ENCODE results near the gene RHOF. TPM values are rescaled to one million over a fixed set of nuclear protein-coding genes. Genes with fewer than 3 reads are reported as not detected.

Gene RHOF
- total RNA-seq, 1 experiment from 2014 or later = 29.1 TPM

GRCh38 chr12:121775501-121775900, 18.0 kb downstream of the RHOF start:
- no peak overlapping the region for H4K5ac ChIP-seq (ENCODE audit: insufficient read length, low read depth, low read length)
- no CpG with 5 or more reads among the region's 16 CpGs for WGBS (ENCODE audit: extremely low coverage, insufficient read length, low lambda C conversion rate)
- no peak overlapping the region for H3K56ac ChIP-seq (ENCODE audit: insufficient read length, low read depth, low read length)
- H4K91ac ChIP-seq (ENCODE audit: insufficient read length, low read depth, low read length) = no peak overlapping the region
- H3K9me3 ChIP-seq (ENCODE audit: control insufficient read depth, low read depth, low read length) = no peaks in the 10 kb centered on the region
- H3K4me3 Mint-ChIP-seq = no peak overlapping the region
- no peak overlapping the region for H3K27ac ChIP-seq (ENCODE audit: insufficient read length, low read depth, low read length)
- H2BK12ac ChIP-seq (ENCODE audit: insufficient read length, low read depth, low read length) = peak overlapping the region; percentile 31
- H2BK120ac ChIP-seq (ENCODE audit: low read depth, low read length, poor library complexity, severe bottlenecking) = no peak overlapping the region
- peaks cover 5 to 20% (median 14%) of the 10 kb centered on the region in 3 experiments; a peak in 5 of 7 replicates for H3K36me3 Mint-ChIP-seq (ENCODE audit: insufficient read depth in 1 of 3, low read depth in 3 of 3)
- peak overlapping the region in 2 of 3 experiments; percentile 38 to 81; a peak in 1 of 7 replicates for H3K27ac Mint-ChIP-seq
- H3K18ac ChIP-seq (ENCODE audit: insufficient read length, low read depth, low read length) = no peak overlapping the region
- H3K9me3 Mint-ChIP-seq = no peaks in the 10 kb centered on the region
- H3K4me1 Mint-ChIP-seq = peaks cover 13 to 24% of the 10 kb centered on the region in 2 experiments
- no peak overlapping the region for H3K23ac ChIP-seq (ENCODE audit: insufficient read length, low read depth, low read length)
- no peak overlapping the region for H4K8ac ChIP-seq (replicated peaks; ENCODE audit: insufficient read length, low read depth, low read length)
- no peaks in the 10 kb centered on the region for H3K27me3 ChIP-seq (ENCODE audit: insufficient read depth, low read length)
- no peak overlapping the region for H2AK5ac ChIP-seq (ENCODE audit: insufficient read length, low read length)
- no peak overlapping the region for H3K9ac ChIP-seq (ENCODE audit: extremely low read depth, insufficient read length, low read length)
- no peak overlapping the region for H3K4ac ChIP-seq (ENCODE audit: low read depth, low read length)
- DNase-seq = no peak
- H3K79me1 ChIP-seq (ENCODE audit: insufficient read depth, low read depth, low read length, poor library complexity, severe bottlenecking) = no peaks in the 10 kb centered on the region
- no peak overlapping the region; the same call in 1 of the 2 replicates for H3K14ac ChIP-seq (ENCODE audit: insufficient read depth, low read length)
- peaks cover 5% of the 10 kb centered on the region; the same call in 1 of the 2 replicates for H3K27me3 Mint-ChIP-seq (ENCODE audit: low read depth)
- no peak overlapping the region for H2BK5ac ChIP-seq (ENCODE audit: insufficient read length, low read length)
- no peaks in the 10 kb centered on the region for H3K79me2 ChIP-seq (ENCODE audit: insufficient read depth, low read length)
- H3K4me1 ChIP-seq (ENCODE audit: insufficient read depth, low read length) = no peaks in the 10 kb centered on the region
- no peak overlapping the region for H3K4me2 ChIP-seq (ENCODE audit: insufficient read depth, insufficient read length, low read length)
- no peak overlapping the region for H2AFZ ChIP-seq (ENCODE audit: low read length)
- no peak overlapping the region for H2BK20ac ChIP-seq (ENCODE audit: low read depth, low read length, poor library complexity, severe bottlenecking)
- H4K20me1 ChIP-seq (ENCODE audit: control insufficient read depth, insufficient read depth, insufficient read length) = peaks cover 3% of the 10 kb centered on the region
- no peak overlapping the region for H2BK15ac ChIP-seq (ENCODE audit: low read depth, low read length)
- H3T11ph ChIP-seq (ENCODE audit: low read length) = no peak overlapping the region
- no peaks in the 10 kb centered on the region for H3K23me2 ChIP-seq (ENCODE audit: insufficient read length, low read depth, low read length, poor library complexity, severe bottlenecking)
- TF ChIP-seq CTCF (conservative IDR thresholded peaks at IDR 0.05) = no peak
